Measurements from ENCODE around the gene BTRC. TPM values are rescaled to one million over a fixed set of nuclear protein-coding genes. Genes with fewer than 3 reads are reported as not detected.
A peak's percentile ranks its signal among the peaks of the same experiment; 100 is the strongest.

BTRC gene
- total RNA-seq, 1 experiment from 2014 or later, result 29.1 TPM

- Histone ChIP-seq H3K9me3 (ENCODE audit: control insufficient read depth in 1 of 2, insufficient read depth in 1 of 2, low read depth in 1 of 2, low read length in 2 of 2) (peaks cover 0 to 7% of the 10 kb centered on the region in 2 experiments; a peak in 1 of 4 replicates), H3K4me1 (ENCODE audit: control insufficient read depth in 1 of 2, insufficient read depth in 2 of 2, low read length in 2 of 2) (no peaks in the 10 kb centered on the region), H3K27me3 (ENCODE audit: insufficient read depth, low read length) (no peaks in the 10 kb centered on the region), H3K36me3 (ENCODE audit: control insufficient read depth in 1 of 2, insufficient read depth in 2 of 2, low read length in 2 of 2) (no peaks in the 10 kb centered on the region), H3K4me3 (replicated peaks in 1 of 2; ENCODE audit: low read depth in 1 of 2, low read length in 2 of 2) (no peak overlapping the region), H3K9me2 (ENCODE audit: insufficient read depth) (no peaks in the 10 kb centered on the region), H3K4me2 (ENCODE audit: low read length) (no peak overlapping the region), H3K79me2 (ENCODE audit: insufficient read depth, low read length) (no peaks in the 10 kb centered on the region), H4K20me1 (ENCODE audit: insufficient read depth) (no peaks in the 10 kb centered on the region), H3K9ac (ENCODE audit: low read length) (no peak overlapping the region), H2AFZ (ENCODE audit: low read depth, low read length, poor library complexity, severe bottlenecking) (no peak overlapping the region), H3K27ac (ENCODE audit: low read depth, low read length) (no peak overlapping the region)
- ChIA-PET POLR2A (no interaction called here), CTCF (interaction anchor here (1.1 kb wide), 1 partner anchor 297 kb away, joined by 3 read pairs; no protein-coding TSS in a partner anchor), RAD21 (ENCODE audit: low non-redundant PET in 1 of 2, low total read pairs in 2 of 2, uncharacterized antibody in 2 of 2, unreplicated experiment in 2 of 2) (no interaction called here)
- intact Hi-C loops (cut with micrococcal nuclease), result no loop called here
- DNase-seq (ENCODE audit: low read depth, low spot score) (no peak), ATAC-seq (no peak)
- TF ChIP-seq MAX (IDR thresholded peaks at IDR 0.05), result no peak
- TF ChIP-seq TCF7L2 (IDR thresholded peaks at IDR 0.05; ENCODE audit: borderline replicate concordance, extremely low read depth, insufficient read depth, insufficient read length), result no peak
- TF ChIP-seq JUND (IDR thresholded peaks at IDR 0.05), result no peak
- TF ChIP-seq YY1 (IDR thresholded peaks at IDR 0.05; ENCODE audit: extremely low read depth, insufficient replicate concordance, low read depth, low read length), result no peak
- no peak for TF ChIP-seq ELF1 (IDR thresholded peaks at IDR 0.05; ENCODE audit: borderline replicate concordance, low read depth)
- no peak for TF ChIP-seq CEBPB (IDR thresholded peaks at IDR 0.05; ENCODE audit: low read depth)
- BruUV-seq (replicated peaks), result no TSS peak
Observed at GRCh38 chr10:101511938-101512337, 158.0 kb downstream of the BTRC start.

GRCh38 chr10:101512738-101513137, 158.8 kb downstream of the BTRC start:
- ATAC-seq (no peak), DNase-seq (ENCODE audit: low read depth, low spot score) (no peak)
- Histone ChIP-seq H3K36me3 (ENCODE audit: control insufficient read depth in 1 of 2, insufficient read depth in 2 of 2, low read length in 2 of 2) (no peaks in the 10 kb centered on the region), H3K4me2 (ENCODE audit: low read length) (no peak overlapping the region), H3K79me2 (ENCODE audit: insufficient read depth, low read length) (no peaks in the 10 kb centered on the region), H2AFZ (ENCODE audit: low read depth, low read length, poor library complexity, severe bottlenecking) (no peak overlapping the region), H3K4me3 (replicated peaks in 1 of 2; ENCODE audit: low read depth in 1 of 2, low read length in 2 of 2) (no peak overlapping the region), H3K27me3 (ENCODE audit: insufficient read depth, low read length) (no peaks in the 10 kb centered on the region), H3K9me3 (ENCODE audit: control insufficient read depth in 1 of 2, insufficient read depth in 1 of 2, low read depth in 1 of 2, low read length in 2 of 2) (peaks cover 0 to 7% of the 10 kb centered on the region in 2 experiments; a peak in 1 of 4 replicates), H4K20me1 (ENCODE audit: insufficient read depth) (no peaks in the 10 kb centered on the region), H3K4me1 (ENCODE audit: control insufficient read depth in 1 of 2, insufficient read depth in 2 of 2, low read length in 2 of 2) (no peaks in the 10 kb centered on the region), H3K9ac (ENCODE audit: low read length) (no peak overlapping the region), H3K9me2 (ENCODE audit: insufficient read depth) (no peaks in the 10 kb centered on the region), H3K27ac (ENCODE audit: low read depth, low read length) (no peak overlapping the region)
- ChIA-PET POLR2A (no interaction called here), RAD21 (ENCODE audit: low non-redundant PET in 1 of 2, low total read pairs in 2 of 2, uncharacterized antibody in 2 of 2, unreplicated experiment in 2 of 2) (no interaction called here), CTCF (interaction anchor here (0.7 kb wide), 1 partner anchor 46 kb away, joined by 3 read pairs; no protein-coding TSS in a partner anchor)
- TF ChIP-seq FOSL1 (IDR thresholded peaks at IDR 0.05; ENCODE audit: low read depth) (0 out of 2 replicates have a peak, but pooled peaks have one; percentile 13), POLR2A (IDR thresholded peaks at IDR 0.05; ENCODE audit: borderline replicate concordance, extremely low read depth, insufficient read depth, insufficient read length) (no peak), YY1 (IDR thresholded peaks at IDR 0.05; ENCODE audit: extremely low read depth, insufficient replicate concordance, low read depth, low read length) (no peak)
- BruUV-seq (replicated peaks), result no TSS peak
- intact Hi-C loops (cut with micrococcal nuclease), result no loop called here

Data from HCT116 (cell line).